ENCODE measurements around the gene DPPA3.

DNA sequence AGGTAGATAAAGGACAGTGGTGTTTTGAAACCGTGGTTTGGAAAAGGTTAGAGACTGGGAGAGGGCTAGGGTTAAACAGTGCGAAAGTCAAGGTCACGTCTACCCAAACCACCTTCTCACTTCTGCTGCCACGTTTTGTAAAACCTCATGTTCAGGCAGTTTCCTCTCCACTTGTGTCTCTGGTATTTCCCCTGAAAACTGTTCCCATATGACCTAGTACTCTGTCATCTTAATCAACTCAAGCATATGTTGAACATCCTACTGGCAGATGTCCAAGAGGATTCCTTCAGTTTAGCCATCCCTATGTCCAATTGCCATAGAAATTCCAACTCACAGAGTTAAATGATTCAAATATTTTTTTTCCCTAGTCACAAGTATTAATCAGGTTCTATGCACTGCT lies 18.5 kb downstream of the DPPA3 start:
- TF ChIP-seq, protein P1, sequence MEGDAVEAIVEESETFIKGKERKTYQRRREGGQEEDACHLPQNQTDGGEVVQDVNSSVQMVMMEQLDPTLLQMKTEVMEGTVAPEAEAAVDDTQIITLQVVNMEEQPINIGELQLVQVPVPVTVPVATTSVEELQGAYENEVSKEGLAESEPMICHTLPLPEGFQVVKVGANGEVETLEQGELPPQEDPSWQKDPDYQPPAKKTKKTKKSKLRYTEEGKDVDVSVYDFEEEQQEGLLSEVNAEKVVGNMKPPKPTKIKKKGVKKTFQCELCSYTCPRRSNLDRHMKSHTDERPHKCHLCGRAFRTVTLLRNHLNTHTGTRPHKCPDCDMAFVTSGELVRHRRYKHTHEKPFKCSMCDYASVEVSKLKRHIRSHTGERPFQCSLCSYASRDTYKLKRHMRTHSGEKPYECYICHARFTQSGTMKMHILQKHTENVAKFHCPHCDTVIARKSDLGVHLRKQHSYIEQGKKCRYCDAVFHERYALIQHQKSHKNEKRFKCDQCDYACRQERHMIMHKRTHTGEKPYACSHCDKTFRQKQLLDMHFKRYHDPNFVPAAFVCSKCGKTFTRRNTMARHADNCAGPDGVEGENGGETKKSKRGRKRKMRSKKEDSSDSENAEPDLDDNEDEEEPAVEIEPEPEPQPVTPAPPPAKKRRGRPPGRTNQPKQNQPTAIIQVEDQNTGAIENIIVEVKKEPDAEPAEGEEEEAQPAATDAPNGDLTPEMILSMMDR (IDR thresholded peaks at IDR 0.05; ENCODE audit: low read depth, low read length, poor library complexity, severe bottlenecking), result no peak
- TF ChIP-seq EZH2phosphoT487 (IDR thresholded peaks at IDR 0.05; ENCODE audit: borderline replicate concordance, low read length), result no peak
